Stimulated activated CD4-positive, alpha-beta T cell treated with anti-CD3 and anti-CD28 coated beads, Interleukin-15, amount 100 ng/mL, for 24 hours (primary cell): ENCODE data around the gene HIBADH.

Experiments used
- DNase-seq: peaks from one replicate; pipeline ENCODE4 v3.0.0-alpha.2; 2020

Gene HIBADH

DNA sequence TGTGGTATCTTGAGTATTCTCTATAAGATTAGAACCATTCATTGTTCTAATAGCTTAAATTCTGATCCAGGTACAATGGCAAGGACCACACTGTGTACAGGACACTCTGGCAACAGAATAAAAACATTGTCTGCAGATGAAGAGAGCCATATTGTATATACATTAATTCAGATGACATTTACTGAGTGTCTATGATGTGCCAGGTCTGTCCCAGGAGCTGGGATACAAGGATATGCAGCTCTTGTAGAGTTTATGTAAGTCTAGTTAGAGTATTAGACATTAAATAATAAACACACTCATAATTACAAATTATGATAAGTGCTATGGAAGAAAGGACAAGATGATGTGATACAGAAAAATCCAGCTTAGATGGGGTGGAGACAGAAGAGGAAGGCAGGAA is 184.1 kb downstream of the HIBADH start:
- DNase-seq, result no peak

- no peak for DNase-seq
Observed at GRCh38 chr7:27478084-27478483, 184.6 kb downstream of the HIBADH start.

DNA sequence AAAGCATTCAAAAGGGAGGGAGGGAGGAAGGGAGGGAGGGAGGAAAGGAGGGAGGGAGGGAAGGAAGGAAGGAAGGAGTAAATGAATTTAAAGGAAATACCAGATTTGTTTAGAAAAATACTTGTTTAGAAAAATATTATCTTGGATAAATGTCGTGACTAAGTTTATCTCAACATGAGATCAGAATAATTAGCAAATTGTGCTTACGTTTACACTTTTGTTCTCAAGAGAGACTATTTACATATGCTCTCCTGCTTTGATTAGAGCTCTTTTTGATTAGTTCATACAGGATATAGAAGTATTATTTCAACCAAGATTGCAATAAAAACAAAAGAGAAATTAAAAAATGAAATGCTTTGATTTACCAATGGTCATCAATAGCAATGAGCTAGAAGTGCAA is 186.2 kb downstream of the HIBADH start:
- no peak for DNase-seq
